Neuron (in vitro differentiated cells): ENCODE data around the gene ITPK1.

ENCODE experiments used
- H2AFZ ChIP-seq: one replicate; pipeline ENCODE4 v1.6.1; 2013; ENCODE audit warnings: low read depth, mild to moderate bottlenecking, inconsistent platforms, low read length, moderate library complexity
- H3K27me3 ChIP-seq: one replicate; pipeline ENCODE4 v1.6.1; 2013; ENCODE audit warnings: low read length; ENCODE audit not compliant: insufficient read depth
- H3K36me3 ChIP-seq: one replicate; pipeline ENCODE4 v1.6.1; 2013; ENCODE audit warnings: low read length; ENCODE audit not compliant: insufficient read depth
- H3K4me1 ChIP-seq: one replicate; pipeline ENCODE4 v1.6.1; 2013; ENCODE audit warnings: low read length; ENCODE audit not compliant: insufficient read depth
- H3K4me3 ChIP-seq: 2 replicates; pipeline ENCODE4 v1.5.1; 2013; ENCODE audit warnings: mild to moderate bottlenecking, low read length, moderate library complexity
- H3K9me3 ChIP-seq: one replicate; pipeline ENCODE4 v1.6.1; 2013; ENCODE audit warnings: low read length

ITPK1 gene

GRCh38 chr14:93042968-93043940 is 72.5 kb downstream of the ITPK1 start:
- no peak overlapping the region for H3K4me3 ChIP-seq
- no peaks in the 10 kb centered on the region for H3K27me3 ChIP-seq
- H2AFZ ChIP-seq, result no peak overlapping the region
- H3K9me3 ChIP-seq, result no peaks in the 10 kb centered on the region
- peaks cover 37% of the 10 kb centered on the region for H3K4me1 ChIP-seq
- no peaks in the 10 kb centered on the region for H3K36me3 ChIP-seq

GRCh38 chr14:93041830-93042229 is 73.9 kb downstream of the ITPK1 start:
- no peaks in the 10 kb centered on the region for H3K27me3 ChIP-seq
- no peaks in the 10 kb centered on the region for H3K9me3 ChIP-seq
- H3K4me1 ChIP-seq, result peaks cover 46% of the 10 kb centered on the region
- no peak overlapping the region for H2AFZ ChIP-seq
- no peak overlapping the region for H3K4me3 ChIP-seq
- H3K36me3 ChIP-seq, result no peaks in the 10 kb centered on the region

- H2AFZ ChIP-seq, result no peak overlapping the region
- H3K4me3 ChIP-seq, result no peak overlapping the region
- no peaks in the 10 kb centered on the region for H3K36me3 ChIP-seq
- no peaks in the 10 kb centered on the region for H3K9me3 ChIP-seq
- peaks cover 51% of the 10 kb centered on the region for H3K4me1 ChIP-seq
- no peaks in the 10 kb centered on the region for H3K27me3 ChIP-seq
Observed at GRCh38 chr14:93040982-93041381, 74.7 kb downstream of the ITPK1 start.

GRCh38 chr14:93040443-93040842 is 75.3 kb downstream of the ITPK1 start:
- no peak overlapping the region for H2AFZ ChIP-seq
- H3K4me1 ChIP-seq, result peaks cover 51% of the 10 kb centered on the region

GRCh38 chr14:93039649-93040315 is 75.9 kb downstream of the ITPK1 start:
- no peaks in the 10 kb centered on the region for H3K27me3 ChIP-seq

More at GRCh38 chr14:93040443-93040842, 75.3 kb downstream of the ITPK1 start:
- Histone ChIP-seq H3K36me3 (no peaks in the 10 kb centered on the region), H3K27me3 (no peaks in the 10 kb centered on the region), H3K4me3 (no peak overlapping the region), H3K9me3 (no peaks in the 10 kb centered on the region)

GRCh38 chr14:93037351-93037750 is 78.4 kb downstream of the ITPK1 start:
- H2AFZ ChIP-seq, result no peak overlapping the region
- H3K36me3 ChIP-seq, result no peaks in the 10 kb centered on the region
- peaks cover 71% of the 10 kb centered on the region for H3K4me1 ChIP-seq

More at GRCh38 chr14:93039649-93040315, 75.9 kb downstream of the ITPK1 start:
- Histone ChIP-seq H2AFZ (no peak overlapping the region), H3K4me1 (peaks cover 51% of the 10 kb centered on the region), H3K36me3 (no peaks in the 10 kb centered on the region), H3K4me3 (no peak overlapping the region), H3K9me3 (no peaks in the 10 kb centered on the region)

GRCh38 chr14:93036652-93037345 is 78.9 kb downstream of the ITPK1 start:
- Histone ChIP-seq H3K36me3 (no peaks in the 10 kb centered on the region), H3K4me3 (no peak overlapping the region), H3K4me1 (peaks cover 70% of the 10 kb centered on the region), H3K9me3 (no peaks in the 10 kb centered on the region), H2AFZ (no peak overlapping the region), H3K27me3 (no peaks in the 10 kb centered on the region)

More at GRCh38 chr14:93037351-93037750, 78.4 kb downstream of the ITPK1 start:
- Histone ChIP-seq H3K4me3 (no peak overlapping the region), H3K27me3 (no peaks in the 10 kb centered on the region), H3K9me3 (no peaks in the 10 kb centered on the region)

- Histone ChIP-seq H3K36me3 (no peaks in the 10 kb centered on the region), H3K4me1 (peaks cover 63% of the 10 kb centered on the region), H3K4me3 (no peak overlapping the region), H2AFZ (no peak overlapping the region), H3K27me3 (no peaks in the 10 kb centered on the region), H3K9me3 (no peaks in the 10 kb centered on the region)
Observed at GRCh38 chr14:93035917-93036651, 79.6 kb downstream of the ITPK1 start.

- Histone ChIP-seq H3K4me1 (peaks cover 58% of the 10 kb centered on the region), H3K36me3 (no peaks in the 10 kb centered on the region), H3K9me3 (no peaks in the 10 kb centered on the region), H3K27me3 (no peaks in the 10 kb centered on the region), H3K4me3 (no peak overlapping the region), H2AFZ (no peak overlapping the region)
Observed at GRCh38 chr14:93035585-93035916, 80.2 kb downstream of the ITPK1 start.

GRCh38 chr14:93034671-93034994 is 81.1 kb downstream of the ITPK1 start:
- Histone ChIP-seq H3K9me3 (no peaks in the 10 kb centered on the region), H2AFZ (no peak overlapping the region), H3K27me3 (no peaks in the 10 kb centered on the region), H3K4me3 (no peak overlapping the region), H3K36me3 (no peaks in the 10 kb centered on the region), H3K4me1 (peaks cover 60% of the 10 kb centered on the region)

- Histone ChIP-seq H3K4me3 (no peak overlapping the region), H3K4me1 (peaks cover 63% of the 10 kb centered on the region), H3K9me3 (no peaks in the 10 kb centered on the region), H3K36me3 (no peaks in the 10 kb centered on the region), H3K27me3 (no peaks in the 10 kb centered on the region), H2AFZ (no peak overlapping the region)
Observed at GRCh38 chr14:93033983-93034670, 81.6 kb downstream of the ITPK1 start.
